NCI-H524 (cell line): ENCODE measurements around the gene RHBDD3.

Source experiments
- DNase-seq, 2 experiments: peaks; one replicate each; lab custom pipeline; 2025; lab: John Stamatoyannopoulos, UW

Gene RHBDD3

DNA sequence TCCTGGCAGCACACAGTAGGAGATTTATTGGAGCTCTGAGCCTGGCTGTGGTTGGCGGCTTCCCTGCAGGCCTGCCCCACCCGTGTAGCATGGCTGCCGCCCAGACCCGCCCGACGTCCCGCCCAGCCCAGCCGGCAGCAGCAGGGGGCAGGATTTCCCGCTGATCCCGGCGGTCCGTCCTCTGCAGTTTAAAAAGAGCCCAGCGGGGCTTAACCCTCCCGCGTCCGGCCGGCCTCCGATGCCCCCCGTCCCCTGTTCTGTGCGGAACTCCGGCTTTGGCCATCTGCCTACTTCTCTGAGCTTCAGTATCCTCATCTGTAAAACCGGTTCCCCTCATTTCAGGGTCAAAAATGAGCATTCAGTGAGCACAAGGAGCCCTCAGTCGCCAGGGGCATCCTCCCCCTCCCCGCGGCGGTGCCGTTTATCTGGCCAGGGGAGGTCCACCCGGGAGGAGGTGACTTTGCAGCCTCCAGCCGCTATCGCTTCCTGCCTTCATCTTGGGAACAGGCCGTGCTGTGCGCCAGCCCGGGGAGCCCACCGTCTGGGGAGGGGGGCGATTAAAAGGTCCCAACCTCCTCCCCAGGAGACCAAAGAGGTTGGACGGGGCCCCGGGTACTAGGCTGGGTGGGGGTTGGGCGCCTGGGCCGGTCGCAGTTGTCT, 38.5 kb upstream of the RHBDD3 start, which contains the start of gene GAS2L1:
Gene GAS2L1 (plus strand): TSS at position 476 of the 660 bp plus-strand sequence. CDS start 1,456 bp downstream, outside the sequence.
- peak; percentile 68 to 73 for DNase-seq

DNA sequence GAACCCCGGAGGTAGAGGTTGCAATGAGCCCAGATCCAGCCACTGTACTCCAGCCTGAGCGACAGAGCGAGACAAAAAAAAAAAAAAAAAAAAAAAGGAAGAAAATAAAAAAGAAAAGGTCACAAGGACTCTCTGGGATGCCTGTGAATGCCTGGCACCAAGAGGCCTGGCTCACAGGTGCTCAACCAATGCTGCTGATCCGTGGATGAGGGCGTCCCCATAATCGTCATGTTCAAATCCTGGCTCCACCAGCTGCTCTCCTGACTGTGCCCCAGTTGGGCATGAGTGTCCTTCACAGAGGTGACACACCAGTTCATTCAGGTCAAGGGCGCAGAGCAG, 38.0 kb upstream of the RHBDD3 start:
- DNase-seq = peak in 1 of 2 experiments; percentile 55

DNA sequence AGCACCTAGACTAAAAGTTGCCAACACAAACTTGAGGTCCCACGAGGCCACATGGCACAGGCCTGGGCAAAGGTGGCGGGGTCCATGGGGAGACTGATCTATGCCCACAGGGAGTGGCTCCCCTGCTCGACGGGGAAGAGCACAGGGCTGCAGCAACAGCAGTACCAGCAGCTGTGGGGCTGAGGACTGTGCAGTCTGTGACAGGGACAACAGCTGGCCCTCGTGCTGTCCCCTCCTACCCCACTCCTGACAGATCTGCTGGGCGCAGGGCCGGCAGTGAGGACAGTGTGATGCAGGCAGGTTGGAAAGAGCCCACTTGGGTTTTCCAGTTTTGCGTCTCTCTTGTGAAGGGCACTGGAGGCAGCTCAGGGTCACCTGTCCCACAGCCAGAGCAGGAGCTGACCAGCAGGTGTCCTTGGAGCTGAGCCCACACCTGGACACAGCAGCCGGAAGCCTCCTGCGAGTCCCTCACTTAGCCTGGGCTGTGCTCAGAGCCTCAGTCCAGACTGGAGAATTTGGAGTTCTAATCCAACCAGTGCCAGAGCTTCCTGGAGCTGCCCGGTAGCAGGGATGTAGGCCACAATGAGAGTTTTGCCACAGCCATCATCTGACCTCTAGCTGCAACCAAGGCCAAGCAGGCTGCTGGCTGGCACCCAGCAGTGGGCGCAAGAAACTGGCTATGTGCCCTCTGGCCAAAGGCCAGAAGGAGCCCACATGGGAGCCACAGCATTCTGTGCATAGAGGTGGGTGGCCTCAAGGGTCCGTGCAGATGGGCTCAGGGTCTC, 35.1 kb upstream of the RHBDD3 start:
- peak; percentile 15 to 79 for DNase-seq

DNA sequence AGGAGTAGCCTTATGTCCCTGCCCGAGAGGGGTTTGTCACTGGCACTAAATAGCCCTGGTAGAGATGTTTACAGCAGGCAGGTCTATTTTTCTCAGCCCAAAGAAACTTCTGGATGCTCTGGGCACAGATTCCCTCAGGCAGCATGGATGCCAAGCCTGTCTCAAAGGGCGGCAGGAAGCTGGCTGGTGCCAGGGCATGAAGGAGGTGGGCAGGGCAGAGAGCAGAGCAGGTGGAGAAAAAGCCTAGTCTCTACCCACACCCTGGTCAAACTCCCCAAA, 34.6 kb upstream of the RHBDD3 start:
- no peak for DNase-seq

DNA sequence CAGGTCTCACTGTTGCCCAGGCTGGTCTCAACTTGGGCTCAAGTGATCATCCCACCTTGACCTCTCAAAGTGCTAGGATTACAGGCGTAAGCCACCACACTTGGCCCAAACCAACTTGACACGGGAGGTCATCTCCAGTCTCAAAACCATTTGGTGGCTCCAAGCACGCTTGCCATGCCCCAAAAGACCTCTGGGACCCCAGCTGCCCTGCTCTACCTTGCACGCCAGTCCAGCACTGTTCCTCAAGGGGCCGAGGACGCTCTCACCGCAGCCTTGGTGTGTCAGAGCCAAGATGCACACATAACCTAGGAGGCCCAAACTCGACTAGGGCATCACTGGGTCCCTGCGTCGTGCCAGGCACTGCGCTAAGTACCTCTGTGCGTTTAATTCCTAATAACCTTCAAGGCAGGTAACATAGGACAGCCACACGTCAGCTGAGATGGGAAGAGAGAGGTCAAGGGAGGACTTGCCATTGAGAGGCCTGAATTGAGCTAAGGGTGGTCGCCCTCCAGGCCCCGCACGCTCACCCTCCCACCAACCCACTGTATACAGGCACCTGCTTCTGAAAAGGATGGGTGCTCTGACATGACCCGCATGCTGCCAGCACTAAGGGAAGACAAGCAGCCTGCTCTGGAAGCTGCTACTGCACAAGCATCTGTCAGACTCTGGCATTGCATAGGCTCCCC, 34.1 kb upstream of the RHBDD3 start:
- peak in 1 of 2 experiments; percentile 65 for DNase-seq

DNA sequence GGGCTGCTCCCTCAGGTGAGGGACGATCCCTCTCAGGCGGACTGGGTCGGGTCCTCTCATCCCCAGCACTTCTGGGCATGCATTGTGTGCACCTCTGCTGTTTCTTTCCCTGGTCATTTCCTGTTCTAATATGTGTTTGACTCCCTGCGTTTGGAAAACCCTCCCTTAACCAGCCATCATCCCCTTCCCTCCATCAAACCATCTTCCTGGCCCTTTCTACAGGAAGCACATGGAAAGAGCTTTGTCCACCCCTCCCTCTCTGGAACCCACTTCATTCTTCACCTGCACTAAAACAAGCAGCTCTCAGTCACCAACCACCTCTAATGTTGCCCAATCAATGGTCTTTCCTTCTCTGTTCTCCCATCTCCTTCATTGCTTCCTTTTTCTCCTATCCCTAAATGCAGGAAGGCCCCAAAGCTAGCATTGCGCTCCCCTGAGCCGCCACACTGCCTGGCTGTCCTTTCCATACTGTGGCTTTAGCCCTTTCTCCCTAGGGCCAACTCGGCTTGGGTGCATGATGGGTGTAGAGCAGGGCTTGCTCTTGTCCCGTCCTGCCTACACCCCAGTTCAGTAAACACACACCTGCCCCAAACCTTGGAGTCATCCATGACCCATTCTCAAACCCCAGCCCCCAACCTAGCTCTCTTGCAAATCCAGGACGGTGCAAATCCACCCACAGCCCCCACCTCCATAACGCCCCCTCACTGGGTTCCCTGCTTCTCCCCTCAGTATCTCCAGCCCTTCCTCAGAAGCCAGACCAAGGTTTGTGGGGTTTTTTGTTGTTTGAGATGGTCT, 33.2 kb upstream of the RHBDD3 start:
- no peak for DNase-seq

DNA sequence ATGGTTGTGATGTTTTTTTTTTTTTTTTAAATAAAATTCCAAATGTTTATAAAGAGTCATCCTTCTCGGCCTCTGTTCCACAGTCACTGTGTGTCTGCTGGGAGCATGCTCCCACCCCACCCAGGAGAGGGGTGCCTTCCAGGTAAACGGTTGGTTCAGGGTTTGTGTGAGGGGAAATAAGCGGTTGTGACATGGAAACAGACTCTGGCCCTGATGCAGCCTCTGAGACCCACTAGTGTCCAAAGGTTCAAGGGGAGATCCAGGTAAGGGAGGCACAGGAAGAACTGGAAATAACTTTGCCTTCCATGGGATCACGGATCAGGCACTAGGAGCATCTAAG, 32.7 kb upstream of the RHBDD3 start:
- no peak for DNase-seq

DNA sequence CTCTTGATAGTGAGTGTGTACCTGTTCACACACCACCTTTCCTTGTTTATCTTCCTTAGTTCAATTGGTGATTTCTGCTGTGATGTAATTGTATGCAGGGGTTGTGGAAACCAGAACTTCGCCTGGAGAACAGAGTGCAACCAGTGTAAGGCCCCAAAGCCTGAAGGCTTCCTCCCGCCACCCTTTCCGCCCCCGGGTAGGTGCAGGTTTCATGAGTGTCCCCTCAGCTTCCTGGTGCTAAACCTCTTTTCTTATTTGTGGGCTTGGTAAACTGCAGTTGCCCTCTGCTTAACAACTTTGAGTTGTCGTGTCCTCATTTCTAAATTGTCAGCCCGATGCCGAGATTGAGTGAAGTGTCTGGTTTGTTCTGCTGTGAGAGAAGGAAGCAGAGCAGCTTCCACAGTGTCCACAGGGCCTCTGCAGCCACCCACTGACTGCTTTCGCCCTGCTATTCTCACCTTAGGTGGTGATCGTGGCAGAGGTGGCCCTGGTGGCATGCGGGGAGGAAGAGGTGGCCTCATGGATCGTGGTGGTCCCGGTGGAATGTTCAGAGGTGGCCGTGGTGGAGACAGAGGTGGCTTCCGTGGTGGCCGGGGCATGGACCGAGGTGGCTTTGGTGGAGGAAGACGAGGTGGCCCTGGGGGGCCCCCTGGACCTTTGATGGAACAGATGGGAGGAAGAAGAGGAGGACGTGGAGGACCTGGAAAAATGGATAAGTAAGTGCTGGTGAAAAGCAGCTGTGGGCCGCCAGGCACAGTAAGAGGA, 31.5 kb upstream of the RHBDD3 start:
- no peak for DNase-seq

DNA sequence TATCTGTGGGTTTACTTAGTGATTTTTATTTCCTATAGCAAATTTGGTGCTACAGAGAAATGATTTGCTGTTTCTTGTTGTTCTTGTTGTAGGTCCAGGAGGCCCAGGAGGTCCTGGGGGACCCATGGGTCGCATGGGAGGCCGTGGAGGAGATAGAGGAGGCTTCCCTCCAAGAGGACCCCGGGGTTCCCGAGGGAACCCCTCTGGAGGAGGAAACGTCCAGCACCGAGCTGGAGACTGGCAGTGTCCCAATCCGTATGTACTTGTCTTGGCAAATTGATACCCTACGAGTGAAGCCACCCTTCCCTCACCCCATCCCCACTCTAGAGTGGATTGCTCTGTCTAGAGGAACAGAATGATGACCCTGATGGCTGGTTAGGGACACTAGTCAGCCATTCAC, 30.9 kb upstream of the RHBDD3 start:
- no peak for DNase-seq

DNA sequence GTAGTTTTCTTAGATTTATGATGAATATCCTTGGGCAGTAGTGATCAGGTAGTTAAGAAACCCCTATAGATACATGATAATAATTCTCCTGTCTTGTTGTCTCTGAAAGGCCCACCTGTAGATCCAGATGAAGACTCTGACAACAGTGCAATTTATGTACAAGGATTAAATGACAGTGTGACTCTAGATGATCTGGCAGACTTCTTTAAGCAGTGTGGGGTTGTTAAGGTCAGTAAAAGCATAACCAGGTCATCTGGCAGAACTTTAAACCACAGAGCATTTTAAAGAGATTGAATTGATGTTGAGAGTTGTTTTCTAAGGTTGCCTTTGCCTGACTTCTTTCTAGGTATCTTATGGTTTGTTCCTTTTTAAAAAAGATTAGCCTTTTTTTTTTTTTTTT, 24.6 kb upstream of the RHBDD3 start:
- no peak for DNase-seq

DNA sequence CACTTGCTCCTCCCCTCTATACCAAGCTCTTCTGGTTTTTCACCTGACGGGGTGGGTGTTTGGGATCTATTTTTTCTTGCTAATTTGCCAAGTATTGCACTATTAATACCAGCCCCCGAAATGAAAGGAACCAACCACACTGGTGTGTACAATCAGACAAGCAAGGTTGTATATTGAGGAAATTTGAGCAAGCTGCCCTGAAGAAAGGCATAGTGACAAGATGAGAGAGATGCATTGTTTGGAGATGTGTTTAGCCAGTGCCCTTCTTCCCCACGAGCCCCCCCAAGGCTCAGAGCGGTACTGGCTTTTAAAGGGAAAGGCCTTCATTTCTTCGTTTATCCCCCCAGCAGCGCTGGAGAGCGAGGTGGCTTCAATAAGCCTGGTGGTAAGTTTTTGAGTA, 23.4 kb upstream of the RHBDD3 start:
- no peak for DNase-seq

DNA sequence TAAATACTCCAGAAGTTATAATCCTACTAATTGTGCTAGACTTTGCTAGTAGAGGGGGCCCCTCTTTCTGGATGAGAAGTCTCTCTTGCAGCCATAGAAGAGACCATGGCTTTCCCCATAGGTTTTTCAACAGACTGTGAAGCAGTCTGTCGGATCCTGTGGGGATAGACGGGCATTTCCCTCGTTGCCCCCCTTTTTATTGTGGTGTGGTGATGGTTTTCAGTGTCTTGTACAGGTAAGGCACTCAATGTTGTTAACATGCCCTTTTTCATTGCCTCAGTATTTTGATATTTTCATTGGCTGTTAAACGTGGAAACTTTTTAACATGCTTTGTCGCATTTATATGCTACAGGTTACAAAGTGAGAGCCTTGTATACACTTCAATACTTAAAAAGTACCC, 22.3 kb upstream of the RHBDD3 start:
- no peak for DNase-seq

DNA sequence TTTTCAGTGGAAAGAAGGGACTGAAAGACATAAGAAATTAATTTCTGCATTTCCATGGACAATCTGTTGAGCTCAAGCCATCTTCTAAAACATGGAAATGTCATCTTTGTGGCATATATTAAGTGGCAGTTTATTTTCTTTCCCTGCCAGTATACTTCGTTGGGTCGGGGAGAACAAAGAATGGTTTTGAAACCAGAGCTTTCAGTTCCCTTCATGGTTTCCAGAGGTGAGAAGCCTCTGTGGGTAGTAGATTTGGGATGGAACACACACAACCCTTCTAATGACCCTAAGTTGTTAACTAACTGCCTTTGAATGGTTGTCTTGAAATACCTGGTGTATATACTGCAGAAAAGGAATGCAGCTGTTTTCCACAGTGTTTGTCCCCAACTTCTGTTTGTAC, 21.1 kb upstream of the RHBDD3 start:
- DNase-seq = no peak

DNA sequence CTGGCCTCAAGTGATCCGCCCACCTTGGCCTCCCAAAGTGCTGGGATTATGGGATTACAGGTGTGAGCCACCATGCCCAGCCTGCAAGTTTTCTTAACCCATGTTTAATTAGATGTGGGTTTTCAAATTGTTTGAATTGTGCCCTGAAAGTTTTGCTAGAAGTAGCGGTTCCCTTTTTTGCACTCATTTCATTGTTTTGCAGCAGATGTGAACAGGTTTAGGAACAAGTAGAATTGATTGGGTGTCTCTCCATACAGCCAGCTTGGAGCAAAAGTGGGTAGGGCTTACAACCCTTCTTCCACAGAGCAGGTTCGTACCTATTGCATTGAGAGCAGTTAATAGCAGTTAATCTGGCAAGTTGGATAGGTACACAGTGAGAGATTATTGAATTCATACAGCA, 16.4 kb upstream of the RHBDD3 start:
- DNase-seq = no peak

DNA sequence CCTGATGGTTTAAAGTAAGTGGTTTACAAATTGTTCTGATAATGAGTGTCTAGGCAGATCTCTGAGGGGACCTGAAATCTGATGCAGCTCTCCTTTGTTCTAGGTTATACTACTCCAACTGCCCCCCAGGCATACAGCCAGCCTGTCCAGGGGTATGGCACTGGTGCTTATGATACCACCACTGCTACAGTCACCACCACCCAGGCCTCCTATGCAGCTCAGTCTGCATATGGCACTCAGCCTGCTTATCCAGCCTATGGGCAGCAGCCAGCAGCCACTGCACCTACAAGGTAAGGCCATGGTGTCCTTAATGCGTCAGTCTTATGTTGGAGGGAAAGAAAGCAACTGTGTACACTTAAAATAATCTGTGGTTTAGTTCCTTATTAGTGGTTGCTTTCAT, 10.1 kb upstream of the RHBDD3 start:
- DNase-seq = no peak

DNA sequence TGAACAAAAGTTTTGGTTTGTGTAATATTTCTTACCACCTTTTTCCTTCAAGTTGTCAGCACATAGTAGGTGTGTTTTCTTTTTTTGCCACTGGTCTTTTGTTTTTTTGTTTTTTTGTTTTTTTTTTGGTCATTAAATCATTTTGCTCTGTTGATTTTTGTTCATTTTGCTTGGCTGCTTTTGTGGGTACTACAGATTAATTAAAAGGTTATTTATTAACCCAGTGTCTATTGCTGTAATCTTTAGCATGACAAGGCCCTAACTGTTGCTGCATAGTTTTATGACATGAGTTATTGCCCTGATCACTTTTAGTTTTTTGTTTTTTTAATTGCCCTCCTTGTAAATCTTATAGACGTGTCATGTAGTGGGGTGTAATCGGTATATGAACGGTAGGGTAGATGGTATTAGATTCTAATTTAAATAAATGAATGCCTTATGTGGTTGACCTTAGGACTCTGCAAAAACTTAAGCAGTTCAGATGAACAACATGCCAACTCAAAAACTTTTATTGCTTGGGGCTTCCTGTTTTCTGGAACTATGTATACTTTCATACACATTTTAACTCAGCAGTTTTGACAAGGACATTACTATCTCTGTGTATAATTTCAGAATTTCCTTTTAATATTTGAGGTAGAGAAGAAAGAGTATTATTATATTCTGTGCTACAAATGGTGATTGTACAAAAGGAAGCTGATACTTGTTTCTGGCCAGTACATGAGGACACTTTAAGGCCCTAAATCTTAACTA, 8.2 kb upstream of the RHBDD3 start:
- no peak for DNase-seq

DNA sequence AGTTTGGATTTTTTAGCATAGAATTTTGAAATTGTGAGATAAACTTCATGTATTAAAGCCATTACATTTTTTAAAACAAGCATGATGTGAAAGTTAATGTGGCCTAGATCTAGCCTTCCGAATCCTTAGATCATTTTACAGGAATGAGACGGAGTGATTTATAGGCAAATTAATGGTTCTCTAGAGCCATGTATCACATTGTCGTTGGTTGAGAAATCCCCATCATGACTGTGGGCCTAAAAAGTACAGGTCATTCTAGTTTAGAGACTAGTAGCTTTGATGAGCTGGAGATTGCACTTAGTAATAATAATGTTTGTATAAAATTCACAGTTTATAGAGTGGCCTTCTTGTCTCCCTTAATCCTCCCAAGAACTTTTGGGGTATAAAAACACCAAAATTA, 7.4 kb upstream of the RHBDD3 start:
- DNase-seq = no peak

DNA sequence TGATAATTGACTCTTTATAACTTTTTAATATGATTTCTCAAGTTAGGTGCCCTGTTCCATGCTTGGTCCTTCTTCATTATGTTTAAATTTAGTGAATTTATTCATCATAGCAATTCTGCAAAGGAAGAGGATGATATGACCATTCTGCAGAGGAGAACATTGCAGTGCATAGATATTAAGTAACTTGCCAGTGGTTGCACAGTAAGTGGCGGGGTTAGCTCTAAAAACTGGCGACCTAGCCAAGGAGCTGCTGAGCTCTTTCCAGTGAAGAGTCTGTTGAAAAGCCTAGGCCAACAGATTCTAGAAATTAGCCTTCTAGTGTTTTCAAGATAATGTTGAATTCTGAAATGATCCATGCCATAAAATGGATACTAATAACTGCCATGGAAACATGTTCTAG, 4.8 kb upstream of the RHBDD3 start:
- DNase-seq = no peak

DNA sequence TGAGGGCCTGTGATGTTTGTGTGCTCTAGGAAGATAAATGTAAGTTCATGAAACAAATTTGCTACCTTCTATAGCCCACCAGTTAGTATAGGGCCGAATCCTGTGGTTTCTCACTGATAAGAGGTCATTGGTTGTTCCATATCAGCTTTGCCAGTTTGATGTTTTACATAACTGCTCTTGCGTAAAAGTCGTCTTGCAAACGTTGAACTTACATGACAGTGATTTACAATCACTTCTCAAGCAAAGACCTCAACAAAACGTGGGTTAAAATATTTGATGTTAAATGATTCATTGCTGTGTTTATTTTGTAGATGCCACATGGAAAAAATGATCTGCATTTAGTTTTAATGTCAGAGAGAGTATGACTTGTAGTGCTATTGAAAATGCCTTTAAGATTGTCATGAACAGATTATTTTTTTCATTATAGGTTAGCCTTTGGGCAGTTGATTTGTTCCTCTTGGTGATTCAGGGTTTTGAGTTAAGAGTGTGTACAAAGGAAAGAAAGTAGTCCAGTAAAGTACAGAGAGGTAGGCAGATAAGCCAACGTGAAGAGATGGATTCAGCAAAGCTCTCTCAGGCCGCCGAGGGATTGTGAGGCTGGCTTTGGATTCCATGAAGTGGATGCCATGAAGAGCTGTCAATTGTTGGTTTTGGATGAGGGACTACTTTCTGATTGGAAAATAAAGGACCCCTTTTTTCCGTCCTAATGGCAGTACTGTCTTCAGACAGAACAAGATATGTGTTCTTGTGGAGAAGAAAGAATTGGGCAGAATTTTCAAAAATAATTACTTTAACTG, 2.9 kb upstream of the RHBDD3 start:
- DNase-seq = no peak

DNA sequence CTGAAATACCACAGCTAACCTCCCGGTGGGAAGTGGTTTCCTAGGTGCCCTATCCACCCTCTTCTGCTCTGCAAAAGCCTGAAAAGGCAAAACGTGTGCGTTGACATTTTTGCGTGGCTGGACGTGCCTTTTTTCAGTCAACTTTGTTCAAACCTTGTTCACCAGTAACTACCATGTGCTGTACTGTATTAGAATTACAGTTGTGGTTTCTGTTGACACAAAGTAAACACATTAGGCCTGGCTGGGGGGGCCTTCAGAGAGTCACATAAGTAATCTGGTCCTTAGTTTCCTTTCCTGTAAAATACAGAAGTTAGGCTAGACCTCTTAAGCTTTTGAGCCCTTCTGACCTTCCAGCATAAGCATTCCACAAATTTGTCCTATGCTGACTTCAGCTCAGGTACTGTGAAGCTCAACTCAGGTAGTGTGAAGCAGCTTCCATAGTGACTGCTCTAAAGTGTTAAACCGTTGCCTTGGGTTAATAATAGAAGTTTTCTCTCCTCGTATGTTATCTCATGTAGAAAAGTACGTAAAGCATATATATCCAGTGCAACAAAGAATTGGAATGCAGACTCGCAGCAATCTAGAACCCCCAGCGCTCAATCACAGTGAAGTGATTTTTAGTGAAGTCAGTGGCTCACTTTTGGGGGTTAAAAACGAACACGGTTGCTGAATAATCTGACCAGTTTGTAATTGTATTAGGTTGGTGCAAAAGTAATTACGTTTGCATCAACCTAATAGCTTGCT, 2.1 kb upstream of the RHBDD3 start:
- no peak for DNase-seq
